Hematopoietic multipotent progenitor cell treated with erythropoietin and hydrocortisone succinate and interleukin-3 and kit ligand, for 4 days (in vitro differentiated cells): Measurements from ENCODE around the gene SPTAN1.
"Not testable (repeated sequence)": the region's sequence is repeated elsewhere in the genome, so short reads cannot be mapped to it uniquely, and the experiment has no call there.

Experiments
- DNase-seq: peaks from one replicate; pipeline ENCODE4 v3.0.0-alpha.2; 2015

SPTAN1 gene

GRCh38 chr9:128552153-128552743, at the start of gene SPTAN1:
TSS of gene SPTAN1 (plus strand) at chr9:128552587. CDS start at chr9:128566741, 14,154 bp downstream.
- peak; percentile 93 for DNase-seq

DNA sequence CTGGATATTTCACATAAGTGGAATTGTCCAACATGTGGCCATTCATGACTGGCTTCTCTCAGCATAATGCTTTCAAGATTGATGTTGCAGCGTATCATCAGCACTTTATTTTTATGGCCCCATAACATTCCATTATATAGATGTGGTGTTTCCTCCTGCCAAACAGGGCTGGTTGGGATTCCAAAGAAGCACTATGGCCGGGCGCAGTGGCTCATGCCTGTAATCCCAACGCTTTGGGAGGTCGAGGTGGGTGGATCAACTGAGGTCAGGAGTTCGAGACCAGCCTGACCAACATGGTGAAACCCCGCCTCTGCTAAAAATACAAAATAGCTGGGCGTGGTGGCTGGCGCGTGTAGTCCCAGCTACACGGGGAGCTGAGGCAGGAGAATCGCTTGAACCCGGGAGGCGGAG, 49.0 kb upstream of the SPTAN1 start:
- not testable (repeated sequence) for DNase-seq

DNA sequence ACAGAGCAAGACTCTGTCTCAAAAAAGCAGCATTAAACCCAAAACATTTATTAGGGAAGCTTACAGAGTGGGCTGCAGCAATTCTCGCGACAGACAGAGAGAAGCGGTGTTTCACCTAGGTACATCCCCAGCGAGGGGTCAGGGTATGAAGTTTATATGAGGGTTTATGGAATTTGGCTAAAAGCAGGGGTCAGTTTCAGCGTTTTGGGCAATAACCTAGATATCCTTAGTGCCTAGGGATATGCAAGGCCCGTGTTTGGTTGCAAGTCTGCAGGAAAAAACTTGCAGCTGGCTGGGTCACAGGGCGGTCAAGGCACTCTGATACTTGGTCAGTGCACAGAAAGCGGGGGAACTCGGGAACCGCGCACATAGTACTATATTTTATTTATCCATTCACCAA, 48.5 kb upstream of the SPTAN1 start:
- DNase-seq, result peak; percentile 36

- peak; percentile 97 for DNase-seq
Measured at GRCh38 chr9:128504485-128505413, 47.6 kb upstream of the SPTAN1 start, which contains the start of gene GLE1. TSS of gene GLE1 (plus strand) at chr9:128504719. CDS start at chr9:128504806, 87 bp downstream.

DNA sequence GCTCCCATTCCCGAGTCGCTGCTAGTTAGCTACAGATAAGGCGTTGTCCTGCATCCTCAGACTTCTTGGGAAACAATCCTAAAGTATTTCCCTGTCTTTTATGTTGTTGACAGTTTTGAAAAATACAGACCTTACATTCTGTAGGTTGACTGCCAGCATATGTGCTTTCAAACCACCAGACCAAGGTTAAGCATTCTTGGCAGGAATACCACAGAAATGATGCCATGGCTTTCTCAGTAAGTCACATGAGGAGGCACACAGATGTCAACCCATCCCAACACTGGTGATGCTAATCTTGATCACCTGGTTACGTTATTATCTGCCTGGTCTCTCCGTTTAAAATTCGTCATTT, 47.0 kb upstream of the SPTAN1 start:
- DNase-seq, result no peak

- not testable (repeated sequence) for DNase-seq
Measured at GRCh38 chr9:128505906-128506305, 46.5 kb upstream of the SPTAN1 start.

DNA sequence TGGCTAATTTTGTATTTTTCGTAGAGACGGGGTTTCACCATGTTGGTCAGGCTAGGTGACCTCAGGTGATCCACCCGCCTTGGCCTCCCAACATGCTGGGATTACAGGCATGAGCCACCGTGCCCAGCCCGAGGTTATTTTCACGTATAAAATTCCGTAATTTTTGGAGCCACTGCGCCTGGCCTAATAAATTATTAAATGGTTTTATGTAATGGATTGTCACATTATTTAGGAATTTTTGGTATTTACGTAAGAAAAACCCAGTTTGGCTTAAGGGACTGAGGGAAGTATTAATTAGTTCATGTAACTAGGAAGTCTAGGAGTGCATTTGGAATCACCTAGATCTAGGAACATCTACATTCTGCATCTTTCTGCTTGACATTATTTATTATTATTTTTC, 39.6 kb upstream of the SPTAN1 start:
- no peak for DNase-seq

- no peak for DNase-seq
Measured at GRCh38 chr9:128521956-128522355, 30.4 kb upstream of the SPTAN1 start.

GRCh38 chr9:128523199-128523925, 29.0 kb upstream of the SPTAN1 start:
- DNase-seq, result no peak

- DNase-seq, result no peak
Measured at GRCh38 chr9:128526720-128527119, 25.7 kb upstream of the SPTAN1 start.

DNA sequence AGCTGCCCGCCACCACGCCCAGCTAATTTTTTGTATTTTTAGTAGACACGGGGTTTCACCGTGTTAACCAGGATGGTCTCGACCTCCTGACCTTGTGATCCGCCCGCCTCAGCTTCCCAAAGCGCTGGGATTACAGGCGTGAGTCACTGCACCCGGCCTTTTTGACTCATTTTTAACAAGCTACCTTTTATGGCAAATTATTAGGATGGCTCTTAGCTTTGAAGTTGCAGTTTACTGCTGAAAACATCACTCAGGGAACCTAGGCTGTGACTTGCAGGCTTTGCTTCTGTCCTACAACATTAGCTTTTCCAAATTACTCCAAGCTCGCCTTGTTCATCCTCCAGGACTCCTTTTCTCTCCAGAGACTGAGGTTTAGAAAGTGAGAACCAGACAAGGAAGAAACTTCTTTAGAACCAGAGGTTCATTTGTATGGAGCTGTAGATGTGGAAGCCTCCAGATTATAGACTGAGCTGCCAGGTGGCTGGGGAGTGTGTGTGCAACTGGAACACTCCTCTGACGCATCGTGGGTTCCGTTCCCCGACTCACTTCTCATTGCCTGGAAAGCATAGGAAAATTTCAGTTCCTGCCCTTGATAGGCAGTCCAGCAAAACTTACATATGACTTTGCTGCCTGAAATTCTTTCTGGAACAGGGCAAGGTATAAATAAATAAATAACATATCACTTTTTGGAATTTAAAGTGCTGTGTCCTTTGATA, 23.8 kb upstream of the SPTAN1 start:
- DNase-seq, result no peak

DNA sequence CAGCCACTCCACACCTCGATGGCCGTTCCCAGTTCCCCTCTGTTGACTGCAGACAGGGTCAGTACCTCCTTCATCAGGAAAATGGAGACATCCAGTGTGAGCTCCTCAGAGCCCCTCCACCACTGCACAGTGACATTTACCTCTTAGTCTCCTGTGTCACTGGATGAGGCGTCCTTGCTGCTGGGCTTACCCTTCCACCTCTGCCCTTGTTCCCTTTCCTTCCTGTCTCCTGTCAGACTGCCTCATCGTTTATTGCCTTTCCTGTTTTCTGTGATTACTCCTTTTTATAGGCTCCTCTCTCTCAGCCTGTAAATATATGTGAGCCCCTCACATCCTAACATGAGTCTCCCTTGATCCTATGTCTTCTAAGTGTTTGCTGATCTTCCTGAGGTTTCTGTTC, 23.2 kb upstream of the SPTAN1 start:
- DNase-seq, result no peak

DNA sequence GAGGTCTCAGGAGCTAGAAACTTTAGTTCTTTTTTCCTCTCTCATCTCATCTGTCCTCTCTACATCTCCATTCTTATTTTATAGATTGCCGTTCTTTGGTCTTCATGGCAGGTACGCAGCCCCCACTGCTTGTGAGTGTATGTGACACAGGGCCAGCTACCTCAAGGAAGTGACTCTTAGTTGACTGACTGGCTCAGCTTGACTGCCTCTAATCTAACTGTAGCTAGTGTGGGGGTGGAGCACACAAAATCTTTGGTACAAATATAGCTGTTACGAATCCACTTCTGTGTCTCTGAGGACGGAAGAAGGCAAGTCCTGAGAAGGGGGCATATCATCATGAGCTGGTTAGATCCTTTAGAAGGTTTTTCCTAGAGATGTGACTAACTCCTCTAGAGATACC, 19.8 kb upstream of the SPTAN1 start:
- DNase-seq, result no peak

DNA sequence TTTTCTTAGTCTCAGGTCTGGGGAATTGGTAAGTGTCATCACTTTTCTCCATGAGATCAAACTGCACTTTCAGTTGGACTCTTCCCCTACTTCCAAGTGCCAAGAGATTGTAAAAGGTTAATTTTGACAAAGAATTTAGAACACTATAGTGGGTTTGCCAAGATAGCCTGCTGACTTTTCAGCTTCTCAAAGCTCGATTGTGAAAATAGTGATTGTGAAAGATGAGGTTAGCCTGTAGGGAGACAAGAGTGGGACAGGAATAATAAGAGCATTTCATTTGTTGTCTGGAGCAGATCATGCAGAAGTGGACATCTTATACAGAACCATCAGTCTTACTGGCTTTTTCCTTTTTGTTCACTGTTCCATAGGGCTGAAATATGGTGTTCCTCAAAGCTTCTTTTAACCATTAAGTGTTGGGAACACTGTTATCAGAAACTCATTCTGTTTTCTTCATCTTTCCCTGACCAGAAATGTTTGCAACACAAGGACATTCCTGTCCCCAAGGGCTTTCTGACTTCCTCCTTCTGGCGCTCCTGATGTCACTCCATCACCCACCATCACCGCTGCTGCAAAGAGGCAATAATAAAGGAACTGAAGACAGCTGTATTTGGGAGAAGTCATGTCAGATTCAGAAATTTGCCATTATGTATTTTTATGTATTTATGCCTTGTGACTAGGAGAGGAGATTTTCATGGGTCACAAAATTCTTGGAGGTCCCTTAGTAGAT, 11.6 kb upstream of the SPTAN1 start:
- DNase-seq, result peak; percentile 21

- no peak for DNase-seq
Measured at GRCh38 chr9:128546504-128546903, 5.9 kb upstream of the SPTAN1 start.

GRCh38 chr9:128548876-128549275, 3.5 kb upstream of the SPTAN1 start:
- no peak for DNase-seq

- DNase-seq, result no peak
Measured at GRCh38 chr9:128550226-128550625, 2.2 kb upstream of the SPTAN1 start.

DNA sequence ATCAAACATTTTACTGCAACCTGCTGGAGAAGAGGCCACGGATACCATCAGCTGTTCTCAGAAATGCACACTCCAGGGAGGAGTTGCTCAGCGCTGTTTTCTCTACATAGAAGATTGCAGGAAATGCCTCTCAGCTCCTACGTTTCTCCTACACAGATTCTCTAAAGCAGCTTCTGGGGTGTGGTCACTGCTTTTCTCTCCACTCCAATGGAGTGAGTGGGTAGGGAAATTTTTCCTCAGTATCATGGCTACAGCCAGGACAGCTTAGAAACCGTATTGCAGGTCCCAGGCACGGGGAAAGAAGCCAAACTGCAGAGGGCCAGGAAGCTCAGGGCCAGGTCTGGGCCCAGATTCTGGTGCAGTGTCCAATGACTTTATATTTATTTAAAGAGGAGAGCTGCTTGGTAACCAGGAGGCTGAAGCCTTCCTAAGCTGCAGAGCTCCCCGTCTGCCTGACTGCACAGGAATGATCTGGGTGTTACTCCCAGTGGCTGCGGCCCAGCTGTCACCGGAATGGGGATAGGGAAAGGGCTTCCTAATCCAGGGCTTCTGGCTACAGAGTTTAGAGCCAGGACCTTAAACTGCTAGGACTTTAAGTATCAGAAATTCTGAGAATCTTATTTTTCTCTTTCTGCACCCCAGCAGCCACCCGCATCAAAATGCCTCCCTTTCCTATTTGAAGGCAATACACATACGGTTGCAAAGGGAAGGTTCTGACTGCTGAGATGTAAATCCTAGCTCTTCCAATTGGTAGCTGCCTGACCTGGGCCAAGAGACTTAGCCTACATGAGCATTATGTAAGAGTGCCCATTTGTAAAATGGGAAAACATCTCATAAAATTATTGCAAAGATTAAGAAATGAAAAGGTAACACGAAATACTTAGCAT, 1.4 kb upstream of the SPTAN1 start:
- DNase-seq, result no peak

DNA sequence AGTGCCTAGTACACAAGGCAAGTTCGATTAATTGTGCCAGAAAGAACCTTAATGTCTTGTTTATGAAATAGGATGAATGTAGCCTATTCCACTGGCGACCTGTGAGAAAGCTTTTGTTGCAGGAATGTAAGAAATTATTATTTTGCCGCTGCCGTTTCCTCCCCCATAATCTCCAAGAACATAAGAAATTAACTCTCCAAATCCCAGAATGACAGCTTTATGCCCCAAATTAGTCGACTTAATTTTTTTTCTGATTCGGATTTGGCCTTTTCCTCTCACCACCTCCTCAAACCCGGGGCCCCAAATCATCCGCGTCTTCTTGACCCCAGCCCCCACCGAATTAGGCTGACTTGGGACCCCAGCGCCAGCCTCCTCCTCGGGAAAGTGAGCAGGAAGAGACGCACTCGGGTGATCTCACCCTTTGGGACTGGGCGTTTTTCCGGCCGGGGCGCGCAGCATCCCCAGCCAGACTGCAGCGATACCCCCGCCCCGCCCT, 682 bp upstream of the SPTAN1 start:
- DNase-seq, result no peak

GRCh38 chr9:128552744-128553440, 505 bp downstream of the SPTAN1 start:
- DNase-seq, result peak; percentile 56
